ENCODE measurements around the gene TATDN2.
A peak's percentile ranks its signal among the peaks of the same experiment; 100 is the strongest.

TATDN2 gene, protein sequence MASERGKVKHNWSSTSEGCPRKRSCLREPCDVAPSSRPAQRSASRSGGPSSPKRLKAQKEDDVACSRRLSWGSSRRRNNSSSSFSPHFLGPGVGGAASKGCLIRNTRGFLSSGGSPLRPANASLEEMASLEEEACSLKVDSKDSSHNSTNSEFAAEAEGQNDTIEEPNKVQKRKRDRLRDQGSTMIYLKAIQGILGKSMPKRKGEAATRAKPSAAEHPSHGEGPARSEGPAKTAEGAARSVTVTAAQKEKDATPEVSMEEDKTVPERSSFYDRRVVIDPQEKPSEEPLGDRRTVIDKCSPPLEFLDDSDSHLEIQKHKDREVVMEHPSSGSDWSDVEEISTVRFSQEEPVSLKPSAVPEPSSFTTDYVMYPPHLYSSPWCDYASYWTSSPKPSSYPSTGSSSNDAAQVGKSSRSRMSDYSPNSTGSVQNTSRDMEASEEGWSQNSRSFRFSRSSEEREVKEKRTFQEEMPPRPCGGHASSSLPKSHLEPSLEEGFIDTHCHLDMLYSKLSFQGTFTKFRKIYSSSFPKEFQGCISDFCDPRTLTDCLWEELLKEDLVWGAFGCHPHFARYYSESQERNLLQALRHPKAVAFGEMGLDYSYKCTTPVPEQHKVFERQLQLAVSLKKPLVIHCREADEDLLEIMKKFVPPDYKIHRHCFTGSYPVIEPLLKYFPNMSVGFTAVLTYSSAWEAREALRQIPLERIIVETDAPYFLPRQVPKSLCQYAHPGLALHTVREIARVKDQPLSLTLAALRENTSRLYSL

GRCh38 chr3:10248184-10248983 is at the start of gene TATDN2:
Gene TATDN2 (plus strand): TSS chr3:10248459. CDS start chr3:10249201, 742 bp downstream.
- DNase-seq = peak; percentile 92
- ATAC-seq = peak; percentile 90

GRCh38 chr3:10198761-10199649 is 49.3 kb upstream of the TATDN2 start:
- ATAC-seq = peak; percentile 92
- DNase-seq = peak; percentile 75

GRCh38 chr3:10204921-10205320 is 43.3 kb upstream of the TATDN2 start:
- DNase-seq (no peak), ATAC-seq (no peak)

- ATAC-seq = no peak
- DNase-seq = no peak
Measured at GRCh38 chr3:10205451-10206165, 42.7 kb upstream of the TATDN2 start.

DNA sequence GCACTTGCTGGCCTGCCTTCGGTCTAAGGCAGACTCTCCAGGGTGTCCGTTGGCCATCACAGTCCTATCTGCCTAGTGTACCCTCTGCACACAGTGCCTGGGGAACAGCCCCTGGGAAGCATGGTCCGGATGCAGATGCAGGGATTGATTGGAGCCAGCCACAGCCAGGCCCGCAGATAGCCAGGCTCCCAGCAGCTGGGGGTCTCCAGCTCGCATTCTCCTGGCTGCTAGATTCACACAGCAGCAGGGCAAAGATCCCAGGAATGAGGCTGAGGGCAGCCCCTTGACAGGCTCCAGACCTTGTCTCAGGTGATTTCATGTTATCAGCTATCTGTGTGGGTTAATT is 42.1 kb upstream of the TATDN2 start:
- DNase-seq = no peak
- ATAC-seq = no peak

DNA sequence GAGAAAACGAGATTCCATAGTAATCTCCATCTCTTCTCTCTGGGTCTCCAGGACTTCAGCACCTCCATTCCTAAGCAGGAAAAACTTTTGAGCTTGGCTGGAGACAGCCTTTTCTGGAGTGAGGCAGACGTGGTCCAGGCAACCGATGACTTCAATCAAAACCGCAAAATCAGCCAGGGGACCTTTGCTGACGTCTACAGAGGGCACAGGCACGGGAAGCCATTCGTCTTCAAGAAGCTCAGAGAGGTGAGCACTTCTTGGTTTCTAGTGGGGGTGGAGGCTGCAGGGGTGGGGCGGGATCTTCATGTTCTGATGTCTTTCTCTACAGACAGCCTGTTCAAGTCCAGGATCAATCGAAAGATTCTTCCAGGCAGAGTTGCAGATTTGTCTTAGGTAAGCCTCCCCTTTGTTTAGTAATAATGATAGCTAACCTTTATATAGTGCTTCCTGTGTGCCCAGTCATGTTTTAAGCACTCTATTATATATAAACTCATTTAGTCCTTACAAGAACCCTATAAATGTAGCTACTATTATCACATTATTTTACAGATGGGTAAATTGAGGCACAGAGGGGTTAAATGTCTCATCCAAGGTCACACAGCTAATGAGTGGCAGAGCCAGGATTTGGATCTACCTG is 35.0 kb upstream of the TATDN2 start:
- ATAC-seq = peak; percentile 6

GRCh38 chr3:10215578-10216368 is 32.5 kb upstream of the TATDN2 start:
- ATAC-seq = no peak
- DNase-seq = no peak

More for the DNA sequence above, 35.0 kb upstream of the TATDN2 start:
- no peak for DNase-seq

GRCh38 chr3:10217359-10217758 is 30.9 kb upstream of the TATDN2 start:
- no peak for DNase-seq
- no peak for ATAC-seq

DNA sequence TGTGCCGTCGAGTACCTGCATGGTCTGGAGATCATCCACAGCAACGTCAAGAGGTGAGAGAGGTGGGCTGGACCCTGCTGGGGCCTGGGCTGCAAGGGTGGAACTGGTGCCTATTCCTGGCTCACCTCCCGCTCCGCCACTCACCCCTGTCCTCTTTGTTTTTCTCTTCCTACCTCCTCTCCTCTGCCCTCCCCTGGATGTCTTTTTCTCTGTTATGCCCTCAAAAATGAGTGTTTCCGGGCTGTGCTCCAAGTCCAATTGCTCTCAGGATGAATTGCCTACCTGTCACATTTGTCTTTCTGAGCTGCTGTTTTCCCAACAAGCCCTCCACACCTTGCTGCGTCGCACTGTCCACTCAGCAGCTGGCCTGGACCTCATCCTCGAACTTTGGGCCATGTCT is 28.5 kb upstream of the TATDN2 start:
- ATAC-seq (no peak), DNase-seq (no peak)

- ATAC-seq (peak; percentile 40), DNase-seq (peak; percentile 44)
Measured at GRCh38 chr3:10223676-10224639, 24.3 kb upstream of the TATDN2 start.

DNA sequence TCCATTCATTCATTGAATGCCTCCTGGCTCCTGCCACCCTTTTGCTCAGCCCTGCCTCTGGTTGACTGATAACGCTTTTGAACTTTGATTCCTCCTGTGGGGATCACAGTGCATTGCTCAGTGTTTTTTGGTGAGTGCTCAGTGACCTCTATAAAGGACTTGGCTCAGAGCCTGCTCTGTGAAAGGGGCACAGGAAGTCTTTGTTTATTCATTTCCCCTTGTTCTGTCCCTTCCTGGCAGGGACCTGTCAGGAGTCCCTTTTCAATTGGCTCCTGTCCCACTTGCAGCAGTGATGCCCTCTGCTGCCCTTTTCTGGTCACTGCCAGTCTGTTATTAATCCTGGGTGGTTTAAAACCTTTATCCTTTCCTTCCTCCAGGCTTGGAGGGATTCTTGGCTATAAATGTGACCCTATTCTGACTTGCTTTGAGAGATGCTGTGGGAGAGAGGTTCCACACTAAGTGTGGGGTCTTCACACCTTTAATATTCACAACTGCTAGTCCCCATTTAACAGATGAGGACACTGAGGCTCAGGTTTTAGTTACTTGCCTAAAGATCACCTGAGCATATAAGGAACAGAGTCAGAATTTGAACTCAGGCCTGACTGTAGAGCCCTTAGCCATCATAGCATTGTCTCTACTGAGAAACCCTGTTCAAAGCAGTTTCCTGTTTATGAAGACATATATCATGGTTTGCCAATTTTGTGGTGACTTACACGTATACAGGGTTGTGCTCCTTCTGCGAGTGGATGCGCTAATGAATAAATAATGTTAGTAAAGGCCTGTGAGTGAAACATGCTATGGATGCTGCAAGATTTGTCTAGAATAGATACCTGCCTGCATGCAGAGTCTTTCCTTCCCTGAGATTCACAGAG is 23.2 kb upstream of the TATDN2 start:
- DNase-seq = peak; percentile 71

GRCh38 chr3:10226293-10226692 is 22.0 kb upstream of the TATDN2 start:
- ATAC-seq = no peak

More for the DNA sequence above, 23.2 kb upstream of the TATDN2 start:
- ATAC-seq = peak; percentile 53

GRCh38 chr3:10228248-10228950 is 19.9 kb upstream of the TATDN2 start:
- ATAC-seq (peak; percentile 85), DNase-seq (peak; percentile 63)

More at GRCh38 chr3:10226293-10226692, 22.0 kb upstream of the TATDN2 start:
- DNase-seq = no peak

- DNase-seq (no peak), ATAC-seq (no peak)
Measured at GRCh38 chr3:10229576-10229975, 18.7 kb upstream of the TATDN2 start.

DNA sequence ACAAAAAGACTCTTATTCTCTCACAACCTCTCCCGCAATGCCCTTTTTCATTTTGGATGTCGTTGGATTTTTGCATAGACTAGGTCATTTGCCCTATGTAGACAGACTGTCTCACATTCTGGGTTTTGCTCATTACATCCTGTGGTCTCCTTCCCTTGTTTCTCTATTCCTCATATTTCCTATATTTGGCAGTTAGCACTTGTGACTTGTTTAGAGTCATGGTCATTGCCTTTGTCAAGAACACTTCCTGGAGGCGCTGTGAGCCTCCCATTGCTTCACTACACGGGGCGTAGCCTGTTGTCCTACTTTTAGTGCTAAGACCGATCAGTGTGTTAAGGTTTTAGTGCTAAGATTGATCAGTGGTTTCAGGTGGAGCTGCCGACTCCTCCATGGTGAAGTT is 16.1 kb upstream of the TATDN2 start:
- ATAC-seq (no peak), DNase-seq (no peak)

DNA sequence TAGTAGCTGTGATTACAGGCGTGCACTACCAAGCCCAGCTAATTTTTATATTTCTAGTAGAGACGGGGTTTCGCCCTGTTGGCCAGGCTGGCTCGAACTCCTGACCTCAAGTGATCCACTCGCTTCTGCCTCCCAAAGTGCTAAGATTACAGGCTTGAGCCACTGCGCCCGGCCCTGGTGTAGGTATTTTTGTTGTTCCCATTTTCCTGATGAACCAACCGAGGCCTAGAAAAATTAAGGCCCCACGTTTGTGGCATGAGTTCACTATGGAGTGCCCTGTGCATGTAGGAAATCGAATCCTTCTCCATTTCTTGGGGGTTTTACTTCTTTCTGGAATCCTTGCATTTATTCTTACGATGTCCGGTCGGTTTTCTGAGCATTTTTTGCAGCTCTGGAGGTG is 14.3 kb upstream of the TATDN2 start:
- DNase-seq (no peak), ATAC-seq (no peak)

Data from stimulated activated naive CD8-positive, alpha-beta T cell treated with anti-CD3 and anti-CD28 coated beads, Interleukin-15, Interleukin-2, amounts not matched to agents 100 U/mL and 50 U/mL, for 24 hours (primary cell).